BLaER1 (cell line): ENCODE measurements around the gene PDE6A.

Experiments used
- H3K27ac ChIP-seq: shearing (Covaris generic); formaldehyde crosslinking; 2 replicates; pipeline ENCODE4 v1.8.1; 2022
- H3K27me3 ChIP-seq: shearing (Covaris generic); formaldehyde crosslinking; 2 replicates; pipeline ENCODE4 v1.8.1; 2022
- H3K36me3 ChIP-seq: shearing (Covaris generic); formaldehyde crosslinking; 2 replicates; pipeline ENCODE4 v1.8.1; 2022
- H3K4me1 ChIP-seq: shearing (Covaris generic); formaldehyde crosslinking; 2 replicates; pipeline ENCODE4 v1.8.1; 2022
- H3K4me2 ChIP-seq: shearing (Covaris generic); formaldehyde crosslinking; 2 replicates; pipeline ENCODE4 v1.8.1; 2022
- H3K4me3 ChIP-seq: shearing (Covaris generic); formaldehyde crosslinking; 2 replicates; pipeline ENCODE4 v1.8.1; 2022
- H3K9ac ChIP-seq: shearing (Covaris generic); formaldehyde crosslinking; 2 replicates; pipeline ENCODE4 v1.8.1; 2022
- H3K9me3 ChIP-seq: shearing (Covaris generic); formaldehyde crosslinking; 2 replicates; pipeline ENCODE4 v1.8.1; 2022
- H4K20me1 ChIP-seq: shearing (Covaris generic); formaldehyde crosslinking; 2 replicates; pipeline ENCODE4 v1.8.1; 2022
- Cebpa-rat ChIP-seq: shearing (Covaris generic); IDR thresholded peaks from 2 replicates; pipeline ENCODE4 v1.8.1; 2022

The PDE6A gene

GRCh38 chr5:149930749-149931574 lies 13.6 kb downstream of the PDE6A start:
- H3K4me1 ChIP-seq, result peaks cover 5% of the 10 kb centered on the region
- H4K20me1 ChIP-seq, result no peaks in the 10 kb centered on the region
- TF ChIP-seq Cebpa-rat, result no peak
- H3K27me3 ChIP-seq, result no peaks in the 10 kb centered on the region
- no peak overlapping the region for H3K9ac ChIP-seq
- H3K36me3 ChIP-seq, result no peaks in the 10 kb centered on the region
- H3K4me2 ChIP-seq, result no peak overlapping the region
- no peak overlapping the region for H3K4me3 ChIP-seq
- H3K9me3 ChIP-seq, result no peaks in the 10 kb centered on the region
- H3K27ac ChIP-seq, result no peak overlapping the region

GRCh38 chr5:149930043-149930748 lies 14.4 kb downstream of the PDE6A start:
- Histone ChIP-seq H3K9ac (no peak overlapping the region), H3K27ac (no peak overlapping the region), H3K27me3 (no peaks in the 10 kb centered on the region), H3K4me2 (no peak overlapping the region), H3K36me3 (no peaks in the 10 kb centered on the region), H3K4me1 (no peaks in the 10 kb centered on the region), H4K20me1 (no peaks in the 10 kb centered on the region), H3K9me3 (no peaks in the 10 kb centered on the region), H3K4me3 (no peak overlapping the region)
- no peak for TF ChIP-seq Cebpa-rat

- TF ChIP-seq Cebpa-rat, result no peak
- no peaks in the 10 kb centered on the region for H3K36me3 ChIP-seq
- H3K9me3 ChIP-seq, result no peaks in the 10 kb centered on the region
- H3K4me3 ChIP-seq, result no peak overlapping the region
- no peaks in the 10 kb centered on the region for H4K20me1 ChIP-seq
- no peak overlapping the region for H3K27ac ChIP-seq
- H3K4me1 ChIP-seq, result peaks cover 15% of the 10 kb centered on the region
- H3K9ac ChIP-seq, result no peak overlapping the region
- no peak overlapping the region for H3K4me2 ChIP-seq
- H3K27me3 ChIP-seq, result no peaks in the 10 kb centered on the region
Measured at GRCh38 chr5:149924486-149924885, 20.1 kb downstream of the PDE6A start.

GRCh38 chr5:149922950-149923349 lies 21.6 kb downstream of the PDE6A start:
- H3K27me3 ChIP-seq, result no peaks in the 10 kb centered on the region
- TF ChIP-seq Cebpa-rat, result no peak
- peaks cover 15% of the 10 kb centered on the region for H3K4me1 ChIP-seq
- H3K4me2 ChIP-seq, result no peak overlapping the region
- no peaks in the 10 kb centered on the region for H4K20me1 ChIP-seq
- no peak overlapping the region for H3K9ac ChIP-seq
- no peak overlapping the region for H3K4me3 ChIP-seq
- H3K36me3 ChIP-seq, result no peaks in the 10 kb centered on the region
- H3K27ac ChIP-seq, result no peak overlapping the region
- H3K9me3 ChIP-seq, result no peaks in the 10 kb centered on the region

GRCh38 chr5:149921597-149921996 lies 23.0 kb downstream of the PDE6A start:
- Histone ChIP-seq H4K20me1 (no peaks in the 10 kb centered on the region), H3K4me3 (no peak overlapping the region), H3K27me3 (no peaks in the 10 kb centered on the region), H3K36me3 (no peaks in the 10 kb centered on the region), H3K9ac (no peak overlapping the region), H3K27ac (no peak overlapping the region), H3K9me3 (no peaks in the 10 kb centered on the region), H3K4me2 (no peak overlapping the region), H3K4me1 (peaks cover 15% of the 10 kb centered on the region)
- no peak for TF ChIP-seq Cebpa-rat

- no peaks in the 10 kb centered on the region for H4K20me1 ChIP-seq
- no peak overlapping the region for H3K4me3 ChIP-seq
- peaks cover 18% of the 10 kb centered on the region for H3K4me1 ChIP-seq
- no peaks in the 10 kb centered on the region for H3K27me3 ChIP-seq
- no peak overlapping the region for H3K9ac ChIP-seq
- no peak overlapping the region for H3K27ac ChIP-seq
- no peaks in the 10 kb centered on the region for H3K36me3 ChIP-seq
- no peak overlapping the region for H3K4me2 ChIP-seq
- H3K9me3 ChIP-seq, result no peaks in the 10 kb centered on the region
- no peak for TF ChIP-seq Cebpa-rat
Measured at GRCh38 chr5:149917073-149917676, 27.4 kb downstream of the PDE6A start.

GRCh38 chr5:149916334-149917072 lies 28.1 kb downstream of the PDE6A start:
- Histone ChIP-seq H3K4me2 (no peak overlapping the region), H3K9ac (no peak overlapping the region), H3K27me3 (no peaks in the 10 kb centered on the region), H3K36me3 (no peaks in the 10 kb centered on the region), H4K20me1 (no peaks in the 10 kb centered on the region), H3K27ac (no peak overlapping the region), H3K4me3 (no peak overlapping the region), H3K9me3 (no peaks in the 10 kb centered on the region), H3K4me1 (peaks cover 18% of the 10 kb centered on the region)
- TF ChIP-seq Cebpa-rat, result no peak

- H3K9ac ChIP-seq, result no peak overlapping the region
- H3K27ac ChIP-seq, result no peak overlapping the region
- H3K36me3 ChIP-seq, result no peaks in the 10 kb centered on the region
- H3K4me2 ChIP-seq, result no peak overlapping the region
- H3K27me3 ChIP-seq, result no peaks in the 10 kb centered on the region
- H3K4me1 ChIP-seq, result peaks cover 14% of the 10 kb centered on the region
- no peak for TF ChIP-seq Cebpa-rat
- no peaks in the 10 kb centered on the region for H4K20me1 ChIP-seq
- H3K4me3 ChIP-seq, result no peak overlapping the region
- H3K9me3 ChIP-seq, result no peaks in the 10 kb centered on the region
Measured at GRCh38 chr5:149915392-149916260, 29.0 kb downstream of the PDE6A start.
